ENCODE results near the gene SPC24.
"Not testable (repeated sequence)": the region's sequence is repeated elsewhere in the genome, so short reads cannot be mapped to it uniquely, and the experiment has no call there.

Gene SPC24

DNA sequence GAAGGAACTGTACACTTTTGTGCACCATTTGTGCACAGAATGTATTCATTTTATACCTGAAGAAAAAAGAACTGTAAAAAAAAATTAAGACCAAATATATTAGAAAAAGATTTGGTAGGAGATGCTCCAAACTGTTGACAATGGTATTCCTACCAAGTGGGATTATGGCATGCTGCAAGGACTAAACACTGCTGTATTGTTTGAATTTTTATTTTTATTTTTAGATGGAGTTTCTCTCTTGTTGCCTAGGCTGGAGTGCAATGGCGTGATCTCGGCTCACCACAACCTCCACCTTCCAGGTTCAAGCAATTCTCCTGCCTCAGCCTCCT lies 4.8 kb upstream of the SPC24 start:
- DNase-seq = not testable (repeated sequence)

DNA sequence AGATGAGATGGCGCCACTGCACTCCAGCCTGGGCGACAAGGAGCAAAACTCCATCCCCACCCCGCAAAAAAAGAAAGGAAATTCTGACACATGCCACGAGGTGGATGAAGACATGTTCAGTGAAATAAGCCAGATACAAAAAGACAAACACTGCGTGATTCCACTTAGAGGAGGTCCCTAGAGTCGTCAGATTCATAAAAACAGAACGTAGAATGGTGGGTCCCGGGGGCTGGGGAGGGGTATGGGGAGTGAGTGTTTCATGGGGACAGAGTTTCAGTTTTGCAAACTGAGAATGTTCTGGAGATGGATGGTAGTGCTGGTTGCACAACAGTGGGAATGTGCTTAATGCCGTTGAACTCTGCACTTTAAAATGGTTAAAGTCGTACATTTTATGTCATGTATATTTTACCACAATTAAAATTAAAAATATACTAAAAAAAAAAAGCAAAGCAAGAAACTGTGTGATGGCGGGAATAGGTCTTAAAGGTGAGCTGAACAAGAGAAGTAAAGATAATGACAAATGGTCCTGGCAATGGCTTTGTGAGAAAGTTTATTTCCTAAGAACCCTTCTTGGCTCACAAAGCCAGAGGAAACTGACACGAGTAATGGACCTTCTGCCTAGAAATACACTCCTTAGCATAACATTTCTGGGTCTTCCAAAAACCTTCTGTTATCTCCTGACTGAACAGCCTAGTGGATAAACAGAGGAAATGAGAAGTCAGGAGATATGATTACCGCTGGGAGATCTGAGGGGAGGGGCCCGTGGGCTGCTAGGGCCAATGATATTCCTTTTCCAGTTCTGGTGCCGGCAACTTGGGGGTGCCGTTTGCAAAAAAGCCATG lies 4.2 kb upstream of the SPC24 start:
- peak; percentile 58 for DNase-seq

DNA sequence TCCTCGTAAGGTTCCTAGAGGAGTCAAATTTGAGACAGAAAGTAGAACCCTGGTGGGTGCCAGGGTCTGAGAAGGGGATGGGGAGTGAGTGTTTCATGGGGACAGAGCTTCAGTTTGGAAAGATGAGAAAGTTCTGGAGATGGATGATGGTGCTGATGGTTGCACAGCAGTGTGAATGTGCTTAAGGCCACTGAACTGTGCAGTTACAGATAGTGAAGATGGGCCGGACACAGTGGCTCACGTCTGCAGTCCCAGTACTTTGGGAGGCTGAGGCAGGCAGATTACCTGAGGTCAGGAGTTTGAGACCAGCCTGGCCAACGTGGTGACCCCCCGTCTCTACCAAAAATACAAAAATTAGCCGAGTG lies 917 bp downstream of the SPC24 start:
- DNase-seq = peak; percentile 37

DNA sequence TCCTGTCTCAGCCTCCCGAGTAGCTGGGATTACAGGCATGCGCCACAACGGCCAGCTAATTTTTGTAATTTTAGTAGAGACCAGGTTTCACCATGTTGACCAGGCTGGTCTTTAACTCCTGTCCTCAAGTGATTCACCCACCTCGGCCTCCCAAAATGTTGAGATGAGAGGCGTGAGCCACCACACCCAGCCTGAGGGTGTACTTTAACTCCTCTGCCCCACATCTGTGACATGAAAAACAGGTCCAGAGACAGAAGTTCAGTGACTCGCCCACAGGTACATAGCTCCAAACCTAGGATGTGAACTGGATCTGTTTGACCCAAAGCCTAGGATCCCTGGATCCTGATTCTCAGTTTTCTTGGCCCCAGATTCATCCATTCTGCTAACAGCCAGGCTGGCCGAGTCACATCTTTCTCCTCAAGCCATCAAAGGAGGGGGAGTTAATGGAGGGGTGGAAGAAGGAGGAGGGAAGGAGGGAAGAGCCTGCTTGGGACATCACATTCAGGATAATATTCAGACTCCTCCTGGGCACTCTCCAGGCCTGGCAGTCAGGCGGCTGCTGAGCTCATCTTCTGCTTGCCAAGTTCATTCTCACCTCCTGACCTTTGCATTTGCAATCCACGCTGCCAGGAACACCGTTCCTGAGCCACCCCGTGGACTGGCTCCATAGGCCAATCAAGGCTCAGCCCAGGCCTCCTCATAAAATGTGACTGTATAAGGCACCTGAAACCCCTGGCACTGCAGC lies 3.1 kb downstream of the SPC24 start:
- no peak for DNase-seq

DNA sequence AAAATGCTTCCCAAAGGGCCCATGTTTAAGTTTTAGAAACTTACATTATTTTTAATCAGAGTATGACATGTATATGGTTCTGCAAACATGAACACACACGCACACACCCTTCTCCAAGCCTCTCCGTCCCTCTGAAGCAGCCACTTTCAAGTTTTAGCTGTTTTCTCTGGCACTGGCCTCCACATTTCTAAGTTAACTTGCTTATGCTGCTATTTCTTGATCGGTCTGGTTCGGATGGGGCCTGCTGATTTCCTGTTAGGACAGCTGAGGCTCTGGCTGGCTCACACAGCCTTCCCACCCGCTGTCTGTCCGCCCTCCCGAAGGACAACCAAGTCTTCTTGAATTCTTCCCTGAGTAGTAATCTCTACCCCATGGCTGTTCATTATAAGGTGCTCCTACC lies 4.4 kb downstream of the SPC24 start:
- no peak for DNase-seq

DNA sequence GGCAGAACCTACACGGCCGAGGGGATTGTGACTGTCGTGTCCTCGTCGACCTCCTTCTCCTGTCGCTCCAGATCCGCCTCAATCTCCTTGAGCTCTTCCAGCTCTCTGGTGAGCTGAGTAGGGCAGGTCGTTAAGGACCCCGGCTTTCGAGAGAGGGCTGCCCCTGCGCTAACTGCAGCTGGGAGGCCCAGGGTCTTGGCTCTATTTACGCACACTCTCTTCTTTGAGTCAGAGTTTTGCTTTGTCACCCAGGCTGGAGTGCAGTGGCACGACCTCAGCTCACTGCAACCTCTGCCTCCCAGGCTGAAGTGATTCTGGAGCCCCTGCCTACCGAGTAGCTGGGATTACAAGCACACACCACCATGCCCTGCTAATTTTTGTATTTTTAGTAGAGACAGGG lies 7.6 kb downstream of the SPC24 start:
- no peak for DNase-seq

DNA sequence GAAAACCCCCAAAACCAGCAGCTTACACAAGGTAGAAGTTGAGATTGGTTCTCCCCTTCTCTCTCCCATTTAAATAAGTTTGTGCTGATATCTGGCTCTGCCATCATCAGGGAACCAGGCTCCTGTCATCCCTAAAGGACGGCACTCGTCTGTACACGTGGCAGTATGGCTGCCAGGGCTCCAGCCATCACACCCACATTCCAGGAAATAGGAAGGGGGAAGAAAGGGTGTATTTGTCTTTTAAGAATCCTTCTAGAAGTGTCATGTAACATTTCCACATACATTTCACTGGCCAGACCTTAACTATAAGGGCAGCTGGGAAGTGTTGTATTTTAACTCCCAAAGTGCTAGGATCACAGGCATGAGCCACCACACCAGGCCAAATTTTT lies 10.1 kb downstream of the SPC24 start:
- no peak for DNase-seq

DNA sequence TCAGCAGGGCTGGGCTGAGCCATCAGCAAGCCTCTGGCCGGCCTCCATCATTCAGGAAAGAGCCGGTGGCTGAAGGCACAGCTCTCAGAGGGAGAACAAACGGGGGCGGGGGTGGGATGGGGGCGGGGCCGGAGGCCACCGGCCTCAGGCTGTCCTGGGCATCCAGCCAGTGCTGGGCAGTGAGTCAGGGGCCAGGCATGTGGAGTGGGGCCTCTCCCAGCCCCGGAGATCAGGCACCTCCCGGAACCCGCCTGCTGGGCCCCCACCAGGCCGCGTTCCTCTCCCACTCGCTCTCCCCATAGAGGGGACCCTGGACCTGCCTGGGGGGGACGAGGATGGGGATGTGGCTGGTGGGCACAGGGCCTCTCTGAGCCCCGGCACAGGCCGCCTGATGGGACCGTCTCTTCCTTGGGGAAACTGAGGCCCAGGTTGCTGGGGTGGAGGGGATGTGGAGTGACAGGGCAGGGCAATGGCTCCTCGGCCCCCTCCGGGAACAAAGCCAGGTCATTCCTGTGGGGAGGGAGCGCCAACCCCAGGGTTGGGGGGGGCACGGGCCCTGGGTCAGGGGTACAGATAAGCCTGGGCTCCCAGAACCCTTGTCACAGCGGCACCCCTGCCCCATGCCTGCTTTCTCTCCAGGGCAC lies 12.9 kb downstream of the SPC24 start:
- DNase-seq = peak; percentile 68

DNA sequence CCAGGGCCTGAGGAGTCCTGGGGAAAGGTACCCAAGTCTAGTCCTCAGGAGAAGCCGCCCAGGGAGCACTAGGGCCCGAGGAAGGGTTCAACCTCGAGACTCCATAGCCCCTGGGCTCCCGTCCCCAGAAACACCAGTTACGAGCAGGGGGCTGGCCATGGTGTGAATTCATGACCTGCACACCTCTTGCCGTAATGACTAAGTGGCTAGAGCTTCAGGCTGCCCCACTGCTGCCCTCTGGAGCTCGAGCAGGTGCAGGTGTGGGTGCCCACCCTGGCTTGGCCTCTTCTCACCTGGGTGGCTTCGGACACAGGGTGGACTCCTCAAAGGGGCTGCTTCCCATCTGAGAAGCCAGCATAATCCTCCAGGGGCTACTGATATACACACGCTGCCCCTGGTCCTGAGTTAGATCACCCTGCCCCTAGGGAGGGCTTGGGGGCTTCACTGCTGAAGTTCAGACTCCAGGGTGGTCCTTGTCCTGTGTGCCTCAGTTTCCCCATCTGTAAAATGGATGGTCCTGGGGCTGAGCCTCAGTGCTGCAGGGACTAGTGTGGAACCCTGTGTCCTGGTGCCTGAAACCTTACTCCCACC lies 13.6 kb downstream of the SPC24 start:
- no peak for DNase-seq

DNA sequence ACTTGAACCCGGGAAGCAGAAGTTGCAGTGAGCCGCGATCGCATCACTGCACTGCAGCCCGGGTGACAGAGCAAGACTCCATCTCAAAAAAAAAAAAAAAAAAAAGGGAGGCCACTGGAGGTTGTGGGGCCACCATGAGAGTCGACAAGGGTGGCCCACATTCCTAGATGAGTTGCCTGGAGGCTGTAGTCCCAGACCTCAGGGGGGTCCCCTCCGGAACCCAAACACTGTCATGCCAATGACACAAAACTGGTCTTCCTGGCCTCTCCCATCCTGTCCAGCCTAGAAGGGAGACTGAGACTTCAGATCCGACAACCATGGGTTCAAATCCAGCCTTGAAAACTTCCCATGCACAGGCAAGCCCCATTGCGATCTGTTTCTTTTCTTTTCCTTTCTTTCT lies 14.7 kb downstream of the SPC24 start:
- DNase-seq = no peak

DNA sequence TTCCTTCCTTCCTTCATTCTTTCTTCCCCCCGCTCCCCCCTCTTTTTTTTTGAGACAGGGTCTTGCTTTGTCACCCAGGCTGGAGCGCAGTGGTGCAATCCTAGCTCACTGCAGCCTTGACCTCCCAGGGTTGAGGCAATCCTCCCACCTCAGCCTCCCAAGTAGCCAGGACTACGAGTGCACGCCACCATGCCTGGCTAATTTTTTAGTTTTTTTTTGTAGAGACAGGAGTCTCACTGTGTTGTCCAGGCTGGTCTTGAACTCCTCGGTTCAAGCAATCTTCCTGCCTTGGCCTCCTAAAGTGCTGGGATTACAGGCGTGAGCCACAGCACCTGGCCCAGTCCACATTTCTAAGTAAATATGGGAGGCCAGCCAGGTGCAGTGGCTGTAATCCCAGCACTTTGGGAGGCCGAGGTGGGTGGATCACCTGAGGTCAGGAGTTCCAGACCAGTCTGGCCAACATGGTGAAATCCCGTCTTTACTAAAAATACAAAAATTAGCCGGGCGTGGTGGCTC lies 15.5 kb downstream of the SPC24 start:
- DNase-seq = not testable (repeated sequence)

DNA sequence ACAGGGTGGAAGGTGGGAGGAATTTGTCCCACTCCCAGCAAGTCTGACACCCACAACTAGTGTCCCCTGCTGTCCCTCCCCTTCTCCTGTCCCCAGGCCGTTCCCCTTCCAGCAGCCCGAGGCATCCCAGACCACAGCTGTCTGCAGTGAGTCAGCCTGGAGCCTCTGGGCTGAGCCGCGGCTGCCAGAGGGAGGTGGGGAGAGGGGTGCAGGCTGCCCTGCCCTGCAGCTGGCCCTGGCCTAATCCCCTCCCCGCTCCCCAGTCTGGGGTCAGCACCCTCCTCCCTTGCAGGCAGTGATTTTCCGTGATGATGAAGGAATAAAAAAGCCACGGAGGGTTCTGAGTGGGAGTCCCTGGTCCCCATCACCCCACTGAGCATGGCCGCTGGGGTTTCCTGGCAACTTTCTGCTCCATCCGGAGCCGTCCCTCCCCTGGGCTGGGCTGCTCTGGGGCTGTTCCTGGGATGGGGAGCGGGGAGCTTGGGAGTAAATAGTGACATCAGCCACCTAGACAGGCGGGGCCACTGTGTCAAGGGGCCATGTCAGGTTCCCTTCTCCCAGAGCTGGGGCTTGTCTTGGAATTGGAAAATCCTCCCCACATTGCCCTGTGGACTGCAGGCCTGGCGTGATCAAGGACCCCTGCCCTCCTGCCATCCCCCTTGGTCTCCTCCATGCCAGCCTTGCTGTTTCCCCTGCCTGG lies 16.8 kb downstream of the SPC24 start:
- peak; percentile 46 for DNase-seq

DNA sequence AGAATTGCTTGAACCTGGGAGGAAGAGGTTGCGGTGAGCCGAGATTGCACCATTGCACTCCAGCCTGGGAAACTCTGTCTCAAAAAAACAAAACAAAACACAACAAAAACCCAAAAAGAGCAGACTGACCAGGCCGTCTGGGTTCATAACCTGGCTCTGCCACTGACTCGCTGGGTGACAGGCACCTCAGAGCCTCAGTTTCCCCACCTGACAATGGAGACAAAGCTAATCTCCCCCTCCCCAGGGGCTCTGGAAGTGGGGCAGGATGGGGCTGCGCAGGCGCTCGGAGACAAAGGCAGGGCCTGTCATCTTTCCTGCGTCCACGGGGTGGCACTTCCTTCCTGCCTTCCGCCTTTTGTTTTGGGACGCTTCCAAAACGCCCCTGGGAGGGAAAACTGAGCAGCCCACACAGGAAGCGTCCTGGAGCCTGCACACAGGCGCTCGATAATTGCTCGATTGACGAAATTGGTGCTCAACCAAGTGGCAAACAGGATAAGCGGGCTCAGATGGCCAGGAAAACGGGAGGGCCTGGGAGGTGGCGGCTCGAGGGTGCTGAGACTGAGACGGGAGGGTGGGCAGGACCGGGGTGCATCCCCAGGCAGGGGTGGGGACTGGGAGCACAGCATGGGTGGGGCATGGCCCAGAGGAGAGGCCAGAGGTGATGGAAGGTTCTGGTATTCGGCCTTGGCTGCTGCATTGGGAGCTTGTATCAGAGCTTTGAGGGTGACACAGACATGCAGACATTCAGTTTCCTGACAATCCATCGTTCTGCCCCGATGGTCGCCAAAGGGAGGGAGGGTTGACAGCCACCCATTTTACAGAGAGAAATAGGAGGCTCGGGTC lies 17.8 kb downstream of the SPC24 start:
- DNase-seq = peak; percentile 81

DNA sequence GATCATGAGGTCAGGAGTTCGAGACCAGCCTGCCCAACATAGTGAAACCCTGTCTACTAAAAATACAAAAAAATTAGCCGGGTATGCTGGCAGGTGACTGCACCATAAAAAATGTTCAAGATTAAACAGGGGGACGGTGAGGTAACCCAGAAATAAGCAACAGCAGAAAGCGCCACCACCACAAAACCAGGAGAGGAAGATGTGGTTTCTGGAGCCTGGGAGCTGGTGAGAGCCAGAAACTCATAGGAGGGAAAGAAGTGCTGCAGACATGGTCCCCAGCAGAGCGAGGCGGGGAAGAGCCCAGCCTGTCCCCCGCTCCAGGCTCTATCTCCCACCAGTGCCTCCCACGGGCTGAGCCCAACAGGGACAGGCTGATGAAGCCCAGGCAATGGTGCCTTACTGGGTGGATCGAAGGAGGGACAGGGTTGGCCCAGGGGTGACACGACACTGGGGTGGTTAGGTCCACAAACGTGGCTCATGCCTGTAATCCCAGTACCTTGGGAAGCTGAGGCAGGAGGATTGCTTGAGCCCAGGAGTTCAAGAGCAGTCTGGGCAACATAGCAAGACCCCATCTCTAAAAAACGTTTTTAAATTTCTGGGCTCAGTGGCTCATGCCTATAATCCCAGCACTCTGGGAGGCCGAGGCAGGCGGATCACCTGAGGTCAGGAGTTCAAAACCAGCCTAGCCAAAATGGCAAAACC lies 19.0 kb downstream of the SPC24 start:
- DNase-seq = peak; percentile 1

DNA sequence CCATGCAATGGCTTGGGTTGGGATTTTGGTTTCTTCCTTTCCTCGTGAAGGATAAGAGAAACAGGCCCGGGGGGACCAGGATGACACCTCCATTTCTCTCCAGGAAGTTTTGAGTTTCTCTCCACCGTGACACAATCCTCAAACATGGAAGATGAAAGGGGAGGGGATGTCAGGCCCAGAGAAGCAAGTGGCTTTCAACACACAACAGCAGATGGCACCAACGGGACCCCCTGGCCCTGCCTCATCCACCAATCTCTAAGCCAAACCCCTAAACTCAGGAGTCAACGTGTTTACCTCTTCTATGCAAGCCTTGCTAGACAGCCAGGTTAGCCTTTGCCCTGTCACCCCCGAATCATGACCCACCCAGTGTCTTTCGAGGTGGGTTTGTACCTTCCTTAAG lies 24.1 kb downstream of the SPC24 start:
- no peak for DNase-seq

DNA sequence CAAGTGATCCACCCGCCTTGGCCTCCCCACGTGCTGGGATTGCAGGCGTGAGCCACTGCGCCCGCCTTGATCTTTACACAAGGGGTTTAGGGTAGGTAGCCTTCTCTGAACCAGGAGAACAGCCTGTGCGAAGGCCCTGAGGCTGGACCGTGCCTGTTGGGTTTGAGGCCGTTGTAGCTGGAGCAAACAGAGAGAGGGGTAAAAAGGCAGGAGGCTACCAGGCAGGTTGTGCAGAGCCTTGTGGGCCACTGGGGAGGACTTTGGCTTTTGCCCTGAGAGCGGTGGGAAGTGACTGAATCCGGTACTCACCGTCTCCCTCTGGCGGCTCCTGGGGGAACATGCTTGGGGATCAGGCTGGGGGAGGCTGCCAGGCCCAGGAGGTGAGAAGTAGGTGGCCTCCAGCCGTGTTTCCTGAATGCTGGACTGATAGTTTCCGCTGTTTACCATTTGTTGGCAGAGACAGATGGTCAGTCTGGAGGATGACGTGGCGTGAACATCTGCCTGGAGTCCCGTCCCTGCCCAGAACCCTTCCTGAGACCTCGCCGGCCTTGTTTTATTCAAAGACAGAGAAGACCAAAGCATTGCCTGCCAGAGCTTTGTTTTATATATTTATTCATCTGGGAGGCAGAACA lies 24.6 kb downstream of the SPC24 start:
- DNase-seq = peak; percentile 79

DNA sequence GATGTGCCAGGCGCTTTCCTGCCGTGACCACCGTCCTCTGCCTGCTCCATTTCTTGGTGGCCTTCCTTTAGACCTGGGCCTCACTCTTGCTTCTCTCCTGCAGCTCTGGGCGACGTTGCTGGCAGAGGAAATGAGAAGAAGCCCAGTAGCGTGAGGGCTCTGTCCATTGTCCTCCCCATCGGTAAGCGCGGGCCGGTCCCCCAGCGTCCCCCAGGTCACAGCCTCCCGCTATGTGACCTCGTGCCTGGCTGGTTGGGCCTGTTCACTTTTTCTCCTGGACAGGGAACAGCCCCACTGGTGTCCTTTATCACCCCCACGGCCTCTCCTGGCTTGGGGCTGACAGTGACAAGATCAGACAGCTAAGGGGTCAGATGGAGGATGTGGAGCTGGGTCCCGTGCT lies 27.7 kb downstream of the SPC24 start:
- DNase-seq = no peak

DNA sequence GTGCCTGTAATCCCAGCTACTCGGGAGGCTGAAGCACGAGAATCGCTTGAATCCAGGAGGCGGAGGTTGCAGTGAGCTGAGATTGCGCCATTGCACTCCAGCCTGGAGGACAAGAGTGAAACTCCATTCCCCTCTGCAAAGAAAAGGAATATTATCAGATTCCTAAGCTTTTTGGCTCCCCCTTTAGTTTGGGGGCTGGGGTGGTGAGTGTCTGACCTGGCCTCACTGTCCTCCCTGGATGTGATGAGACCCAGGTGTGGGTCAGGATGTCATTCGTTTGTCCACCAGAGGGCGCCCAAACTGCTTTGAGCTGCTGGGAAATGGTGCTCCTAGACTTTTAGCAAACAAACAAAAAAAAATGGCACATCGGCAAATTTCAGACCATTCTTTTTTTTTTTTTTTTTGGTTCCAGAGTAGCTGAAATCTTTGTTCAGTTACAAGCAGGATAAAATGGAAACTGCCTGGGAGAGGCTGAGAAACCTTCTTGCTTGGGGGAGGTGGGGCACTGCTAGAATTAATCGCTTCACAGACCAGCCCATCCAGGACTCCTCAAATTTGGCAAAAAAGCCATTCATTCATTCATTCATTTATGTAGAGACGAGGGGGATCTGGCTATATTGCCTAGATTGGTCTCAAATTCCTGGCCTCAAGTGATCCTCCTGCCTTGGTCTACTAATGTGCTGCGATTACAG lies 29.4 kb downstream of the SPC24 start:
- peak; percentile 82 for DNase-seq

DNA sequence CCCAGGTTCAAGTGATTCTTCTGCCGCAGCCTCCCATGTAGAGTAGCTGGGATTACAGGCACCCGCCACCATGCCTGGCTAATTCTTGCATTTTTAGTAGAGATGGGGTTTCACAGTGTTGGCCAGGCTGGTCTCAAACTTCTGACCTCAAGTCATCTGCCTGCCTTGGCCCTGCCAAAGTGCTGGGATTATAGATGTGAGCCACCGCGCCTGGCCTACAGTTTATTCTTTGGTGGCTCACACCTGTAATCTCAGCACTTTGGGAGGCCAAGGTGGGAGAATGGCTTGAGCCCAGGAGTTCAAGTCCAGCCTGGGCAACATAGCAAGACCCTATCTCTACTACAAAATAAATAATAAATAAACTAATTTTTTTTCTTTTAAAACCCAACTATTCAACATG lies 31.4 kb downstream of the SPC24 start:
- not testable (repeated sequence) for DNase-seq

DNA sequence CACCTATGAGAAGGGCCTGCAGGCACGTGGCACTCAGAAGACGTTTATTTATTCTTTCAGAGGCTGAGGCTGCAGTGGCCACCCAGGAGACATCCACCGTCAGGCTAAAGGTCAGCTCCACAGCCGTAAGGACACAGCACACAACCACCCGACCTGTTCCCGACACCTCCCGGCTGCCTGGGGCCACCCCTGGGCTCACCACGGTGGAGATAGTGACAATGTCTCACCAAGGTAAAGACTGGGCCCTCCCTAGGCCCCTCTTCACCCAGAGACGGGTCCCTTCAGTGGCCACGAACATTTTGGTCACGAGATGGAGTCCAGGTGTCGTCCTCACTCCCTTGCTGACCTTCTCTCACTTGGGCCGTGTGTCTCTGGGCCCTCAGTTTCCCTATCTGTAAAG lies 32.5 kb downstream of the SPC24 start:
- no peak for DNase-seq

Measured in hematopoietic multipotent progenitor cell treated with erythropoietin and hydrocortisone succinate and interleukin-3 and kit ligand, for 8 days (in vitro differentiated cells).